Neural progenitor cell (in vitro differentiated cells): ENCODE measurements around the gene CD151.

Experiments
- EZH2 ChIP-seq: fragments of 200-600 bp; sonication (generic); IDR thresholded peaks from 2 replicates; pipeline ENCODE4 v1.6.1; 2017; ENCODE audit warnings: antibody characterized with exemption, mild to moderate bottlenecking, moderate library complexity
- TF ChIP-seq, protein P1 (sequence below): fragments of 200-600 bp; sonication (generic); IDR thresholded peaks from 2 replicates; pipeline ENCODE4 v1.5.1; 2017; ENCODE audit warnings: antibody characterized with exemption, mild to moderate bottlenecking

DNA sequence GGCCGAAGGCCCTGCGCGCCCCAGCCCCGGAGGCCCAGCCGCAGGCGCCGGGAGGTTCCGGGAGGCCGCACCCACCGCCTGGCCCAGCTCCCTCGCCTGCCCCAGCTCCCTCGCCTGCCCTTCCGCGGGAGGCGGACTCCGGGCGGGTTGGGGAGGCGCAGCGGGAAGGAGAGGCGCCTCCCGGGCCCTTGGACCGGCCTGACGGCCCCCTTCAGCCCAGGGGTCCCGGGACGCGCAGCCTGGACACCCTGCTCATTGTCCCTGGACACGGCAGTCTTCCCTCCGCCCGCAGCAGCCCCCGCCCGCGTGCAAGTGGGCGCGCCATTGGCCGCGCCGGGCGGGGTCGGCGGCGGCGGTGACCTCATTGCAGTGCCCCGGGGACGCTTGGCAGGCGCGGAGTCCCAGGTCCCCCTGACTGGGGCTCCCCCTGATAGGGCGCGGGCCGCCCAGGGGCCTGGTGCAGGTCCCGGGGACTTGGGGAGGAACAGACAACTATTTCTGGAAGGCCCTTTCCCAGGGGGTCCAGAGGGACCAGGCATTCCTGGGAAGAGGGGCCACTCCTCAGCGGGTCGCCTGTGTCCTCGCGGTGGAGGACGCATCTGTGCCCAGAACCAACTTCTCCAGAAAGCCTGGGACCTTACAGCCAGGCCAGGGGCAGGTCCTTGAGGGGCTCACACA, 501 bp downstream of the CD151 start:
- TF ChIP-seq, protein P1, sequence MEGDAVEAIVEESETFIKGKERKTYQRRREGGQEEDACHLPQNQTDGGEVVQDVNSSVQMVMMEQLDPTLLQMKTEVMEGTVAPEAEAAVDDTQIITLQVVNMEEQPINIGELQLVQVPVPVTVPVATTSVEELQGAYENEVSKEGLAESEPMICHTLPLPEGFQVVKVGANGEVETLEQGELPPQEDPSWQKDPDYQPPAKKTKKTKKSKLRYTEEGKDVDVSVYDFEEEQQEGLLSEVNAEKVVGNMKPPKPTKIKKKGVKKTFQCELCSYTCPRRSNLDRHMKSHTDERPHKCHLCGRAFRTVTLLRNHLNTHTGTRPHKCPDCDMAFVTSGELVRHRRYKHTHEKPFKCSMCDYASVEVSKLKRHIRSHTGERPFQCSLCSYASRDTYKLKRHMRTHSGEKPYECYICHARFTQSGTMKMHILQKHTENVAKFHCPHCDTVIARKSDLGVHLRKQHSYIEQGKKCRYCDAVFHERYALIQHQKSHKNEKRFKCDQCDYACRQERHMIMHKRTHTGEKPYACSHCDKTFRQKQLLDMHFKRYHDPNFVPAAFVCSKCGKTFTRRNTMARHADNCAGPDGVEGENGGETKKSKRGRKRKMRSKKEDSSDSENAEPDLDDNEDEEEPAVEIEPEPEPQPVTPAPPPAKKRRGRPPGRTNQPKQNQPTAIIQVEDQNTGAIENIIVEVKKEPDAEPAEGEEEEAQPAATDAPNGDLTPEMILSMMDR, result no peak
- TF ChIP-seq EZH2, result no peak
